Loucy (cell line): ENCODE data around the gene ZFYVE21.

Experiments
- H2AFZ ChIP-seq: fragments of 200-600 bp; sonication (generic); 2 replicates; pipeline ENCODE4 v1.6.0; 2016; ENCODE audit warnings: antibody characterized with exemption, mild to moderate bottlenecking, low read length, moderate library complexity
- H3F3A ChIP-seq: fragments of 200-600 bp; 2 replicates; pipeline ENCODE4 v1.6.0; 2016; ENCODE audit warnings: antibody characterized with exemption, low read depth, mild to moderate bottlenecking
- H3K27me3 ChIP-seq: fragments of 200-600 bp; sonication (generic); 2 replicates; pipeline ENCODE4 v1.6.1; 2014; ENCODE audit warnings: low read length, mild to moderate bottlenecking; ENCODE audit not compliant: insufficient read depth, poor library complexity, severe bottlenecking
- H3K36me3 ChIP-seq: fragments of 200-600 bp; sonication (generic); 2 replicates; pipeline ENCODE4 v1.6.1; 2016; ENCODE audit warnings: low read length; ENCODE audit not compliant: insufficient read depth
- H3K4me1 ChIP-seq: fragments of 200-600 bp; sonication (generic); 2 replicates; pipeline ENCODE4 v1.5.1; 2014; ENCODE audit warnings: low read length, mild to moderate bottlenecking; ENCODE audit not compliant: insufficient read depth, poor library complexity, severe bottlenecking
- H3K4me2 ChIP-seq: fragments of 200-600 bp; sonication (generic); 2 replicates; pipeline ENCODE4 v1.6.0; 2014; ENCODE audit warnings: antibody characterized with exemption, low read length, low read depth, mild to moderate bottlenecking; ENCODE audit not compliant: poor library complexity, severe bottlenecking
- H3K4me3 ChIP-seq: fragments of 200-600 bp; sonication (generic); 2 replicates; pipeline ENCODE4 v1.5.1; 2014; ENCODE audit warnings: low read length, mild to moderate bottlenecking, mixed read lengths; ENCODE audit not compliant: poor library complexity, severe bottlenecking
- H3K79me2 ChIP-seq: fragments of 200-600 bp; sonication (generic); 2 replicates; pipeline ENCODE4 v1.6.1; 2014; ENCODE audit warnings: low read length; ENCODE audit not compliant: insufficient read depth
- H3K9ac ChIP-seq: fragments of 200-600 bp; sonication (generic); 2 replicates; pipeline ENCODE4 v1.6.0; 2014; ENCODE audit warnings: mild to moderate bottlenecking, low read depth, low read length, moderate library complexity; ENCODE audit not compliant: poor library complexity, severe bottlenecking
- H3K9me2 ChIP-seq: fragments of 200-600 bp; sonication (generic); replicated peaks from 2 replicates; pipeline ENCODE4 v1.6.1; 2016; ENCODE audit warnings: low read depth, low read length, mixed read lengths
- H3K9me3 ChIP-seq: fragments of 200-600 bp; sonication (generic); 2 replicates; pipeline ENCODE4 v1.6.1; 2014; ENCODE audit warnings: mild to moderate bottlenecking, antibody characterized with exemption, low read length, low read depth; ENCODE audit not compliant: insufficient read depth
- H4K20me1 ChIP-seq: fragments of 200-600 bp; sonication (generic); 2 replicates; pipeline ENCODE4 v1.6.0; 2014; ENCODE audit warnings: antibody characterized with exemption, low read length, mild to moderate bottlenecking; ENCODE audit not compliant: insufficient read depth, poor library complexity, severe bottlenecking
- EZH2phosphoT487 ChIP-seq: fragments of 200-600 bp; IDR thresholded peaks from 2 replicates; pipeline ENCODE4 v1.6.1; 2018; ENCODE audit warnings: antibody characterized with exemption, mild to moderate bottlenecking, moderate library complexity, borderline replicate concordance
- TF ChIP-seq, protein P1 (sequence below): fragments of 200-600 bp; sonication (generic); conservative IDR thresholded peaks from 2 replicates; pipeline ENCODE4 v1.5.1; 2014; ENCODE audit warnings: mild to moderate bottlenecking, antibody characterized with exemption, low read length

The ZFYVE21 gene

DNA sequence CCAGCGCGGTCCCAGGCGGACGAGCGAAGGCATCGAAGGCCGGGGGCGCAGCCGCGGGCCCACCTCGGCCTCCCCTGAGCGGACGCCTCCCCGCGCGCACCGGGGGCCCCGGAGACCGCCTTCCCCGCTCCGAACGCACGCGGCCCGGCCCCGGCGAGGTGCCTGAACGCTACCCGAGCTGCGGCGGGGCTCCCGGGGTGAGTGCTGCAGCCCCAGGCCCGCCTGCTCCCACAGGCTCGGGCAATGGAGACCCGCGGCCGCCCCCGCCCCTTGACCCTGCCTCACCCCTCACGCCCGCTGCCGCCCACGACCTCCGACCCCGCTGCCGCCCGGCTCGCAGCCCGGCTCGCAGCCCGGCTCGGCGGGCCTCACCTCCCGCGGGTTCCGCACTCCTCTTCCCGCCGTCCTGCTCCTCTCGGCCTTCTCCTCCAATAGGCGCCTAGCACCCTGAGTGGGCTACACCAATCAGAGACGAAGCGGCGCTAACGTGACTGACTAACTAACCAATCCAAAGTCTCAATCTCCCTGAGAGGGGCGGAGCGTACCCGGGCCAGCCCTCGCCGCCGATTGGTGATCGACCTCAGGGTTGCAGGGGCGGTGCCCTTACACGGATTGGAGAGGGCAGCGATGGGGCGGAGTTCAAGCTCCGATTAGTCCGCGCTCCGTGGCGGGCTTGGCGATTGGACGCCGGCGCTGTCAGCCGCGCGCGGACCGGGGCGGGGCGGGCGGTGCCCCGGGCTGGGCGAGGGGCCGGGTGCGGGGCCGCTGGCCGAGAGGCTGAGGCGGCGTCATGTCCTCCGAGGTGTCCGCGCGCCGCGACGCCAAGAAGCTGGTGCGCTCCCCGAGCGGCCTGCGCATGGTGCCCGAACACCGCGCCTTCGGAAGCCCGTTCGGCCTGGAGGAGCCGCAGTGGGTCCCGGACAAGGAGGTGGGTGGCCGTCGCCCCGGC, at the start of gene ZFYVE21, which contains the start of gene XRCC3:
TSS of gene ZFYVE21 (plus strand) at position 759 of the 949 bp plus-strand sequence. CDS start at position 791, 32 bp downstream.
TSS of gene XRCC3 (minus strand) at position 400 of the 949 bp plus-strand sequence. CDS start 4,364 bp downstream, outside the sequence.
- Histone ChIP-seq H3K4me2 (peak within 1 kb of the TSS; percentile 94), H3K9ac (peak within 1 kb of the TSS; percentile 78), H3K36me3 (no peaks in the 10 kb centered on the region), H3K9me2 (no peaks in the 10 kb centered on the region), H3F3A (no peaks in the 10 kb centered on the region), H3K27me3 (no peaks in the 10 kb centered on the region), H4K20me1 (peaks cover 9% of the 10 kb centered on the region), H3K4me1 (peaks cover 12% of the 10 kb centered on the region), H3K79me2 (peaks cover 43% of the 10 kb centered on the region), H3K9me3 (no peaks in the 10 kb centered on the region), H3K4me3 (peak within 1 kb of the TSS; percentile 78), H2AFZ (peak within 1 kb of the TSS; percentile 53; the same call in 1 of the 2 replicates)
- TF ChIP-seq EZH2phosphoT487 = no peak
- TF ChIP-seq, protein P1, sequence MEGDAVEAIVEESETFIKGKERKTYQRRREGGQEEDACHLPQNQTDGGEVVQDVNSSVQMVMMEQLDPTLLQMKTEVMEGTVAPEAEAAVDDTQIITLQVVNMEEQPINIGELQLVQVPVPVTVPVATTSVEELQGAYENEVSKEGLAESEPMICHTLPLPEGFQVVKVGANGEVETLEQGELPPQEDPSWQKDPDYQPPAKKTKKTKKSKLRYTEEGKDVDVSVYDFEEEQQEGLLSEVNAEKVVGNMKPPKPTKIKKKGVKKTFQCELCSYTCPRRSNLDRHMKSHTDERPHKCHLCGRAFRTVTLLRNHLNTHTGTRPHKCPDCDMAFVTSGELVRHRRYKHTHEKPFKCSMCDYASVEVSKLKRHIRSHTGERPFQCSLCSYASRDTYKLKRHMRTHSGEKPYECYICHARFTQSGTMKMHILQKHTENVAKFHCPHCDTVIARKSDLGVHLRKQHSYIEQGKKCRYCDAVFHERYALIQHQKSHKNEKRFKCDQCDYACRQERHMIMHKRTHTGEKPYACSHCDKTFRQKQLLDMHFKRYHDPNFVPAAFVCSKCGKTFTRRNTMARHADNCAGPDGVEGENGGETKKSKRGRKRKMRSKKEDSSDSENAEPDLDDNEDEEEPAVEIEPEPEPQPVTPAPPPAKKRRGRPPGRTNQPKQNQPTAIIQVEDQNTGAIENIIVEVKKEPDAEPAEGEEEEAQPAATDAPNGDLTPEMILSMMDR = no peak

GRCh38 chr14:103667671-103668070, 47.9 kb upstream of the ZFYVE21 start:
- Histone ChIP-seq H3K4me1 (no peaks in the 10 kb centered on the region), H2AFZ (no peak overlapping the region), H3K79me2 (no peaks in the 10 kb centered on the region), H3K9me2 (no peaks in the 10 kb centered on the region), H3F3A (no peaks in the 10 kb centered on the region), H3K9me3 (no peaks in the 10 kb centered on the region), H3K4me3 (no peak overlapping the region), H3K27me3 (no peaks in the 10 kb centered on the region), H3K9ac (no peak overlapping the region), H3K36me3 (peaks cover 77% of the 10 kb centered on the region; the same call in 1 of the 2 replicates), H4K20me1 (no peaks in the 10 kb centered on the region), H3K4me2 (no peak overlapping the region)
- TF ChIP-seq EZH2phosphoT487 = no peak
- TF ChIP-seq, protein P1 = no peak

GRCh38 chr14:103668117-103668516, 47.5 kb upstream of the ZFYVE21 start:
- no peaks in the 10 kb centered on the region for H4K20me1 ChIP-seq
- no peak overlapping the region for H3K4me2 ChIP-seq
- no peak overlapping the region for H3K4me3 ChIP-seq
- H3K4me1 ChIP-seq = no peaks in the 10 kb centered on the region
- H3K36me3 ChIP-seq = peaks cover 78% of the 10 kb centered on the region; the same call in 1 of the 2 replicates
- H3K27me3 ChIP-seq = no peaks in the 10 kb centered on the region
- H3K9me3 ChIP-seq = no peaks in the 10 kb centered on the region
- no peaks in the 10 kb centered on the region for H3K79me2 ChIP-seq
- H3K9ac ChIP-seq = no peak overlapping the region
- no peak overlapping the region for H2AFZ ChIP-seq
- H3K9me2 ChIP-seq = no peaks in the 10 kb centered on the region
- no peaks in the 10 kb centered on the region for H3F3A ChIP-seq
- TF ChIP-seq, protein P1 = no peak
- no peak for TF ChIP-seq EZH2phosphoT487
